Pancreas (tissue), 10 donors: ENCODE results near the gene OR6B3. TPM values are rescaled to one million over a fixed set of nuclear protein-coding genes. Genes with fewer than 3 reads are reported as not detected.

Experiments used
- ATAC-seq, 4 donors: fragments of 200-7000 bp; cut with Tn5 transposase; one replicate each; pipeline versions ENCODE4 v1.8.0 to v1.9.1; 2020; ENCODE audit warnings: mild to moderate bottlenecking in 4 of 4, moderate library complexity in 4 of 4
- DNase-seq, 6 donors: peaks; one replicate each; pipeline ENCODE4 v3.0.0-alpha.2; 2020
- FAIRE-seq: peaks from 2 replicates; lab custom pipeline; 2012; peaks lifted over from hg19 to GRCh38; lab: Jason Lieb, UNC
- H3K27ac ChIP-seq, 4 donors: fragments of 200-600 bp; sonication (generic); 1 replicate in 3 of 4; 2 replicates in 1 of 4; pipeline versions ENCODE4 v1.5.0 to v1.8.0; 2020
- H3K27me3 ChIP-seq, 4 donors: fragments of 200-600 bp; one replicate each; pipeline ENCODE4 v1.8.0; 2021
- H3K36me3 ChIP-seq, 3 donors: fragments of 200-600 bp; sonication (generic) in 1 of 3; one replicate each; pipeline versions ENCODE4 v1.5.0 to v1.8.0; 2020 to 2021
- H3K4me1 ChIP-seq, 3 donors: fragments of 200-600 bp; one replicate each; pipeline ENCODE4 v1.8.0; 2021
- H3K4me3 ChIP-seq, 4 donors: fragments of 200-600 bp; sonication (generic) in 2 of 4; one replicate each; pipeline versions ENCODE4 v1.5.0 to v1.8.0; 2020 to 2021
- H3K9me3 ChIP-seq, 4 donors: fragments of 200-600 bp; one replicate each; pipeline ENCODE4 v1.8.0; 2021
- WGBS, 2 donors: extraction: QIAGEN DNeasy Blood & Tissue Kit; methylation state at CpG; one replicate each; pipeline ENCODE4 v1.1.7; 2013; 5-methylcytosine and 5-hydroxymethylcytosine counted together
- intact Hi-C, 3 donors: fragments of 100-400 bp; cut with DNase I; formaldehyde crosslinking; loops; one replicate each; pipeline versions ENCODE4 v1.11.1 to v1.14.2; 2022
- polyA plus RNA-seq, 2 donors: library from polyadenylated mRNA; stranded (reverse); fragments of 200-250 nt; gene quantifications; one replicate each; pipeline ENCODE4 v1.2.3, GENCODE V29; 2013
- total RNA-seq, 6 donors: library from RNA; stranded (reverse); fragmentation: NEBNext Ultra II Directional in 4 of 6; extraction: Animal tissue kit (Norgen Biotek cat#: 25700) in 4 of 6; gene quantifications; one replicate each; pipeline versions ENCODE4 v1.2.1 to v1.2.4, GENCODE V29; 2021 to 2023
- TF ChIP-seq, protein P1 (sequence below), 4 donors: fragments of 200-600 bp; sonication (generic) in 3 of 4; IDR thresholded peaks; one replicate each; pipeline versions ENCODE4 v1.5.0 to v1.8.0; 2021; ENCODE audit warnings: antibody characterized with exemption in 4 of 4
- donor health status: healthy with polysubstance abuse.
- donor health status: DM: no; HTN: no; CAD: no; lungs with moderate emphysema.
- donor health status: DM: no; HTN: no; CAD: no.
- donor health status: control.
- donor health status: control.
- donor health status: Bipolar disorder and iron deficiency.
- donor health status: DM: yes; HTN: yes; CAD: no.
- donor health status: DM: no; HTN: no; CAD: no.
- donor health status: DM: no; HTN: no; CAD: no.
- donor health status: DM: yes; HTN: yes; CAD: no.

The OR6B3 gene
- total and polyA plus RNA-seq, 8 donors, result 0.09 TPM; not detected in 7

GRCh38 chr2:240041363-240041762 lies 12.0 kb downstream of the OR6B3 start:
- 53 to 54% methylated on average over 6 of the region's 6 CpGs for WGBS, 2 donors
- Histone ChIP-seq H3K9me3 (no peaks in the 10 kb centered on the region), H3K4me1 (no peaks in the 10 kb centered on the region), H3K4me3 (no peak overlapping the region), H3K27me3 (peaks cover 0 to 4% (median 1%) of the 10 kb centered on the region in 4 donors), H3K36me3 (no peaks in the 10 kb centered on the region), H3K27ac (no peak overlapping the region)
- ATAC-seq, result no peak
- intact Hi-C loops, result no loop called here
- TF ChIP-seq, protein P1, sequence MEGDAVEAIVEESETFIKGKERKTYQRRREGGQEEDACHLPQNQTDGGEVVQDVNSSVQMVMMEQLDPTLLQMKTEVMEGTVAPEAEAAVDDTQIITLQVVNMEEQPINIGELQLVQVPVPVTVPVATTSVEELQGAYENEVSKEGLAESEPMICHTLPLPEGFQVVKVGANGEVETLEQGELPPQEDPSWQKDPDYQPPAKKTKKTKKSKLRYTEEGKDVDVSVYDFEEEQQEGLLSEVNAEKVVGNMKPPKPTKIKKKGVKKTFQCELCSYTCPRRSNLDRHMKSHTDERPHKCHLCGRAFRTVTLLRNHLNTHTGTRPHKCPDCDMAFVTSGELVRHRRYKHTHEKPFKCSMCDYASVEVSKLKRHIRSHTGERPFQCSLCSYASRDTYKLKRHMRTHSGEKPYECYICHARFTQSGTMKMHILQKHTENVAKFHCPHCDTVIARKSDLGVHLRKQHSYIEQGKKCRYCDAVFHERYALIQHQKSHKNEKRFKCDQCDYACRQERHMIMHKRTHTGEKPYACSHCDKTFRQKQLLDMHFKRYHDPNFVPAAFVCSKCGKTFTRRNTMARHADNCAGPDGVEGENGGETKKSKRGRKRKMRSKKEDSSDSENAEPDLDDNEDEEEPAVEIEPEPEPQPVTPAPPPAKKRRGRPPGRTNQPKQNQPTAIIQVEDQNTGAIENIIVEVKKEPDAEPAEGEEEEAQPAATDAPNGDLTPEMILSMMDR (IDR thresholded peaks at IDR 0.05), result no peak
- no peak for DNase-seq
- FAIRE-seq, result no peak

DNA sequence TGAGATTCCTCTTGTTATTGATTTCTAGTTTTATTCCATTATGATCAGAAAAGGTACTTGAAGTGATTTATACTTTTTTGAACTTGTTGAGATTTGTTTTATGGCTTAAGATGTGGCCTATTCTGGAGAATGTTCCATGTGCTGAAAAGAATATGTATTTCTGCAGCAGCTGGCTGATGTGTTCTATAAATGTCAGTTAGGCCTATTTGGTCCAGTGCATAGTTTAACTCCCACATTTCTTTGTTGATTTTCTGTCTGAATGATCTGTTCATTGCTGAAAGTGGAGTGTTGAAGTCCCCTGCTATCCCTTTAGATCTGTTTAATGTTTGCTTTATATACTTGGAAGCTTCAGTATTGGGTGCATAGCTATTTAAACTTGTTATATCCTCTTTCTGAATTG lies 16.0 kb downstream of the OR6B3 start:
- no peaks in the 10 kb centered on the region for H3K36me3 ChIP-seq
- intact Hi-C loops, result no loop called here
- no peak overlapping the region for H3K4me3 ChIP-seq
- H3K4me1 ChIP-seq, result no peaks in the 10 kb centered on the region
- no peak overlapping the region for H3K27ac ChIP-seq
- TF ChIP-seq, protein P1 (IDR thresholded peaks at IDR 0.05), result no peak
- H3K9me3 ChIP-seq, result no peaks in the 10 kb centered on the region
- DNase-seq (no peak), FAIRE-seq (no peak), ATAC-seq (no peak)
- H3K27me3 ChIP-seq, result peaks cover 0 to 4% (median 1%) of the 10 kb centered on the region in 4 donors

DNA sequence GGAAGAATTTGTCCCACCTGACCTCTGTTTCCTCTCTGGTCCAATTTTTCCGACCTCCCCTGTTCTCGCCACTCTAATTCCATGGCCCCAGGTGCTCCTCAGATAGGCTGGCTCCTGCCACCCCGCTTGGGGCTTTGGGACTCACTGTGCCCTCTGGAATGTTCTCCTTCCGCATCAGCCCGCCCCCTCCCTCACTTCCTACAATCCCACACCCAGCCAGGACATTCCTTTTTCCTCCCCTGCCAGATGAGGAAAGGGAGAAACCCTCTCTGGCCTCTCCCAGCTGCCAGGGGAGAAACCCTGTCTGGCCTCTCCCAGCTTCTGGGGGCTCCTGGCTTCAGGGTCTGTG lies 20.0 kb downstream of the OR6B3 start:
- TF ChIP-seq, protein P1 (IDR thresholded peaks at IDR 0.05), result no peak
- no peak overlapping the region for H3K27ac ChIP-seq
- FAIRE-seq (no peak), ATAC-seq (no peak), DNase-seq (no peak)
- H3K4me1 ChIP-seq, result no peaks in the 10 kb centered on the region
- H3K9me3 ChIP-seq, result no peaks in the 10 kb centered on the region
- intact Hi-C loops, result no loop called here
- no peak overlapping the region for H3K4me3 ChIP-seq
- peaks cover 0 to 4% (median 0%) of the 10 kb centered on the region in 4 donors for H3K27me3 ChIP-seq
- 24 to 26% methylated on average over 5 of the region's 5 CpGs for WGBS, 2 donors
- H3K36me3 ChIP-seq, result no peaks in the 10 kb centered on the region

DNA sequence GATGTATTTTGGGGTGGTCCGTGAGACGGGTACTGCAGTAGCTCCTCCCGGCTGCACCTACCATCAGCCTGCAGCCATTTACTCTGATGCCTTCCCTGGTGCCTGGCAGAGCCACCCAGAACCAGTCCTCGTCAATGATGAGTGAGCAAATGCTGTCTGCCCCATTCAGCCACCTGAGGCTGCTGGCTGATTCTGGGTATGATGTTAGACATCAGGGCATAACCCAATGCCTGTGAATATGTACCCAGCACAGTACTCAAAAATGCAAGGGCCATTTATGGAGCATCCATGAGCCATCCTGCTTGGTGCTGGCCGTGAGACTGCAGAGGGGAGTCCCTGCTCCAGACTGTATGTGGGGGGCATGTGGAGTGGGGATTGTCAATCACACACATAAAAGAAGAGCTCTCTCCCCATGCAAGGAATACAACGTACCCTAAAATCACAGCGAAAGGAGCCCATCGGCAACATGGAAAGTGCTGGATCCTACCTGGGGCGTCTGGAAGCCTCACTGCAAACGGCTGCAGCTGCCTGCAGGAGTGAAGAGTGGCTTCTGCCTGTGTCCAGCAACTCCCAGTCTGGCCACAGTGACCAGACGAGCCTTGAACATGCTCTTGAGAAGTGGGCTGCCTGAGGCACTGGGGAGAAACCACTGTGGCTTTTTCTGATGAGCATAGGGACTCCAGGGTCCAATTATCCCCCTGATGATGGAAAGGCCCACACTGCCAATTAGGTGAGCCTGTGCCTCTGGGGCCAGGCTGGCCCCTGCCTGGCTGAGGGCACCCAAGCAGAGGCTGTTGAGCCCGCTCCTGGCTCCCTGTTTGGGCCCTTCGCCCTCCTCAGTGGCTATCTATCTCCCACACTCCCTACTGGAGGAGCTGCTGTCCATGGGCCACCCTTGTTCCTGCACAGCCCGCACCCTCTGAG lies 20.7 kb downstream of the OR6B3 start:
- TF ChIP-seq, protein P1 (IDR thresholded peaks at IDR 0.05), result no peak
- no peak for FAIRE-seq
- H3K27me3 ChIP-seq, result peaks cover 0 to 3% (median 0%) of the 10 kb centered on the region in 4 donors

More for the DNA sequence above, 20.7 kb downstream of the OR6B3 start:
- Histone ChIP-seq H3K4me1 (no peaks in the 10 kb centered on the region), H3K27ac (no peak overlapping the region), H3K4me3 (no peak overlapping the region), H3K36me3 (no peaks in the 10 kb centered on the region), H3K9me3 (no peaks in the 10 kb centered on the region)
- DNase-seq (no peak), ATAC-seq (no peak)
- intact Hi-C loops, result no loop called here
- 44 to 59% methylated on average over 14 of the region's 14 CpGs for WGBS, 2 donors
